NCI-H748 (cell line): ENCODE measurements around the gene PTPN14.

Experiments used
- DNase-seq: peaks from one replicate; lab custom pipeline; 2025; ENCODE audit not compliant: unreplicated experiment; lab: John Stamatoyannopoulos, UW

PTPN14 gene

DNA sequence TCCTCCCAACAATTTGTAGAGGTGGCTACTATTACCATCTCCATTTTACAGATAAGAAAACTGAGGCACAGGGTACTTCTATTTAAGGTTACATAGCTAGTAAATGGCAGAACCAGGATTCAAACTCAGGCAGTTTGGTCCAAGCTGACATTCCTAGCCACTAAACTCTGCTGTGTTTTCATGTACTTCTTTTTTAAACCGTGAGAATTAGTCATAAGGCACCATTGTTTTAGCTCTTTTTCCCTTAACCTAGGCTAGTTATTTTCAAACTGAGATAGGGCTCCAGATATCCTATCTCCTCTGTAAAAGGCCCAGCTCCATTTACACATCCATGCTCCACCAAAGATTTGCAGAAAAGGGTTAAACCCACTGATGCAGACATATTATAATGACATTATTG is 92.9 kb downstream of the PTPN14 start:
- DNase-seq: no peak

DNA sequence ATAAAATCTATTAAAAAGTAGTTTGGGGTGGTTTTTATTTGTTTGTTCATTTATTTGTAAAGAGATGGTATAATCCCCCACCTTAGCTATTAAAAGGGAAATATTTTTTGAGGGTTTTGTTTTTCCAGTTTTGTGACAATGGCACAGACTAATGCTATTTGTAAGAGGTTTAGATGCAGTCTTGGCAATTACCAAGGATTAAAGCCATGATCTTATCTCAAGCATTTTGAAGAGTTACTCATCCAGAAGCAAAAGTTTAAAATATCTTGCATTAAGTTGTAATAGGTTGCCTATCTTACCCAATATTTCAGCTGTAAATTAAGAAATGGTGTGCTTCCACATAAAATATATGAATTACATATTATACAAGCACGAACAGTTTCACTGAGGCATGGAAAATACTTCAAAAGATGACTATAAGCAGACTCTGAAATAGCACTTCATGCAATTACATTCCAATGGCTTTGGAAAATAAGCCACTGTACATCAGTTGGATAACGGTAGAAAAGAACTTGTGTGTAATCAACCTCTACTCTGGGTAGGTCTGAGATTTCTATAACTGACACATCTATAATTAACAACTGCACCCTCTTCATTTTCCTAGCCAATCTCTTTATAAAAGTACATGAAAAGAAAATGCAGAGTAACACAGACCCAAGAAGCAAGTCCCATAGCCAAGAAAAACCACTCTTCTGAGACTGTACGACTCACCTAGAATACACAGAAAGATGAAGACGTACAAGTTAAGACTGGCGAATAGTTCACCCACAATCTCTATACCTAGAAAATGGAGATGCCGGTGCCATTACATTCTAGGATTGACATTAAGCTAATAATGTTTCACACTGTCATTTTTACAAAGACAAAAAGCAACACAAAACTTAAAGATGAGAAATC is 95.2 kb downstream of the PTPN14 start:
- DNase-seq: no peak

GRCh38 chr1:214455479-214455878 is 95.9 kb downstream of the PTPN14 start:
- no peak for DNase-seq

DNA sequence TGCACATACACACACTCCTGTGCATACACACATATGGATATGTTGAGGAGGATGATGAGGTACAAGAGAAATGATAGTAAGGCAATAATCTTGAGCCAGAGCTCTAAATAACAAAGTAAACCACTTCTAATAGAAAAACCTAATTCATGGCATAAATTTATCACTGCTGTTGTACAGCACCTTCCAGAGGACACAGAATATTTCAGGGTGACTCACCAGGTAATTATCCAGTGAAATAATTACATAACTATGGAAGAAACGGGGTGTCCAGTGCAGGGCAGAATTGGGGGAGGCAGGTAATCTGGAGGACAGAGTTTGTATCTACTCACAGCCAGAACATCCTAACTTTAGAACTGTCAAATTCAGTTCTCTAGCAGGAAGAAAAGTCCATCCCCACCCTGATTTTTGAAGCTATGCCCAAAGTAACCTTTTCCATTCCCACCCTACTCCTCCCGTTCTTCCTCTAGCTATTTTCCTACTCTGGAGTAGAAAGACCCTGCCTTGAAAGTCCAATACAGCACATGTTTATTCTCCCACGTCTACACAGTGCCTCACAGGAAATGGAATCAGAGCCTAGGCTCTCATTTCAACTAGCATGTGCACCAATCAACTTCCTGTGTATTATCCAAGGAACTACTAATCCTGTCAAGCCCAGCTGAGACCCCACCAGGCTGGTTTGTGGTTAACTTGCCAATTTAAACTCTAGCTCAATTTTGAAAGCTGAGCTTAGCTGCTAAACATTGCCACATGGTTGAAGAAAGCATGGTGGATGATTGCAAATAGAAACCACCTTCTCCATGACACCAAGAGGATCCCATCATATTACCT is 96.6 kb downstream of the PTPN14 start:
- peak; percentile 8 for DNase-seq

- no peak for DNase-seq
Observed at GRCh38 chr1:214453109-214453722, 98.2 kb downstream of the PTPN14 start.

DNA sequence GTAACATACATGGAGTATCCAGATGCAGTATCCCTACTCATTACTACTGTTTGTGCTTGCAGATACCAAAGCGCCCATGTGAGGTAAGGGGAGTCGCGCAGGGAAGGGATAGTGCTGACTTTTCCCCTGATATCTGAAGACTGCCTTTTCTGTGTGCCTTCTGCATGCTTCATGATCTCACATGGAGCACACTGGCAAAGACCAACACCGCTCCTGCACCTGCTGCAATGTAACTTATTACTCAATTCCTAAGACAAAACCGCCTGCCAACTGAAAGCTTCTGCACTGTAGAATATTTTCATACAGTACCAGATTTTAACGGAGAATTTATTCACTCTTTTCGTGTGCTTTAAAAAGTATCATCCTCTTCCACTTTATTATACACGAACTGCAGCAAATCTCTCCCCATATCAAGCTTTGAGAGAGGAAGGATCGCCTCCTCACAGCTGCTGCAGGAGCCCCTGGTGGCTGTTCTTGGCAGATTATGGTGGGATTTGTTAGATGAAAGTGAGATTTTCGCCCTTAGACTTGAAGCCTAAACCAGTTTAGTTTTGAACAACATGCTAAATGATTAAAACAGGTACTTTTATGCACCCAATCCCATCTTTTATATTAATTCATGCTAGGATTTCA is 99.1 kb downstream of the PTPN14 start:
- DNase-seq: no peak

- no peak for DNase-seq
Observed at GRCh38 chr1:214451596-214451995, 99.8 kb downstream of the PTPN14 start.

DNA sequence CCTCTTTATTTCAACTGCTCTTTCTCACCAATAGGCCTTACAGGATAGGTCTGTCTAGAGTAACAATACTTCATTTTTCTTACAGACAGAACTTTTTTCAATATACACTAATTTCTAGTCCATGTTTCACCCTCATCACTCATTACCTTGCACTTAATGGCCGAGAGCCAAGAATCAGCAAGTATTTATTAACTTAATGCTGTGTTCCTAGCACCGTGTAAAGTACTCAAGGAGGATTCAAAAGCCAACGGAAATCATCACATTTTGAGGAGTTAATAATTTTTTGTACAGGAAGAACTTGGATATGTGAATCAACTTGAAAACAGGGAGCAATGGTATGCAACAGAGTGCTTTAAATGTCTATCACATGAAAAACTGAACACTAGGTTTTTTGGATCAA is 102.0 kb downstream of the PTPN14 start:
- no peak for DNase-seq

DNA sequence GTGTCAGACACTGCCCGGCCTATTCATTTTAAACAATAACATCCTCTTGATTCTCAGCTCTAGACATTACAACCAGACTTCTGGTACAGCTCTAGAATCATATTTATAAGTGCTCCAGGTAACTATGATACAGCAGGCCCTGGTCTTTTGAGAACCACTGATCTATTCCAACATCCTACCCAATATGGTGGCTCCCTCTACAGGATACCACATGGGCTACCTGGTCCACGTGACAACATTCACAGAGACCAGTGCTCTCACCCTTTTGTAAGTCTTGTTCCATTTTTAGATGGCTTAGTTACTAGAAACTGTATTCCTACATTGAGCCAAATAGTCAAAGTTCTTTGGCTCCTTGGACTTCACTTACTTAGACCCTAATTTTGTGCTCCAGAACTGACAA is 102.9 kb downstream of the PTPN14 start:
- DNase-seq: no peak

DNA sequence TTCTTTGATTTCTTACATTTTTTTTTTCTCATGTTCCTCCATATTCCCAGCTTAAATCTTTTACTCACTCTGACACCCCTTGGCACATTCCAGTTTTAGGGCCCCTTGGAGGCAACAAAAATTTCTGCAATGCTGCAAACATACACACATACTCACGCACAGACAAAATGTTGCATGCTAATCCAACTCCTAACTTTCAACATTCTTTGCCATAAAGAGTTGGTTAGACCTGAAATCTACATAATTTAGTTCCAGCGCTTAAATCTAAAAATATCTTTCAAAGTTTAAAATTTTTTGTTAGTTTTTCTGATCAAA is 103.9 kb downstream of the PTPN14 start:
- no peak for DNase-seq

- no peak for DNase-seq
Observed at GRCh38 chr1:214446772-214447556, 104.4 kb downstream of the PTPN14 start.

DNA sequence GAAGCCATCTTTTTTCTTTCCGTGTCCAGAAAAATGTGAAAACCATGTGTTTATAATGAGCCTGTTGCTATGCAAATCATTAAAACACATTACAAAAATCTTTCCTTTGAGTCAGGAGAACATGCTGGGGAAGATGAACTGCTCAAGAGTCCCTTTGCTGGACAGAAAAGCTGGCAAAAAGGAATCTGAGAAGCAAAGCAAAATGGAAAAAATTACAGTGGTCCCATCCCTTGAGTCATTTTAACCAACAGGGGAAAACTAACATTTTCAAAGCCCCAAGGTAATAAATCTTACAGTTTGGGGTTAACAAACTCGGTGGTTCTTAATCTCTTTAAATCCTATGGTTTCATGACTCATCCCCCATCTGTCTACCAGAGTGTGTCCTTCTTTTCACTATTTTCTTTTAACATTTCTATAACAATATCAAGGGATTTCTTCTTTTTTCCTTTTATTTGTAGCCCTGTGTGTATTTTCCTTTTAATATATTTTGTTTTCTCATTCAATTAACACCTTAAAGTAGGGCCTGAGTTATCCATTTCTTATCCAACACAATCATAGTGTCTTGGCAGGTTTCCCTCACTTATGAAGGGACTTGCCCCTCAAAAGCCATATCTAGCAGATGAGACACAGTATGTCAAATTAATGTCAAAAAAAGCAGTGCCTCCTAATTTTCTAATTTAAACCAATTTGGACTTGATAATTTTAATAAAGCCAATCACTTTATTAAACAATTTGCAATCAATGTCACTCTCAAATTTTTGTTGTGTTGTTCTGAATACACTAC is 105.4 kb downstream of the PTPN14 start:
- no peak for DNase-seq

GRCh38 chr1:214445199-214445598 is 106.2 kb downstream of the PTPN14 start:
- no peak for DNase-seq

- DNase-seq: no peak
Observed at GRCh38 chr1:214444182-214444939, 107.0 kb downstream of the PTPN14 start.

GRCh38 chr1:214441119-214441518 is 110.3 kb downstream of the PTPN14 start:
- no peak for DNase-seq

- DNase-seq: no peak
Observed at GRCh38 chr1:214440219-214440965, 111.0 kb downstream of the PTPN14 start.

GRCh38 chr1:214439352-214440119 is 111.9 kb downstream of the PTPN14 start:
- DNase-seq: peak; percentile 96

DNA sequence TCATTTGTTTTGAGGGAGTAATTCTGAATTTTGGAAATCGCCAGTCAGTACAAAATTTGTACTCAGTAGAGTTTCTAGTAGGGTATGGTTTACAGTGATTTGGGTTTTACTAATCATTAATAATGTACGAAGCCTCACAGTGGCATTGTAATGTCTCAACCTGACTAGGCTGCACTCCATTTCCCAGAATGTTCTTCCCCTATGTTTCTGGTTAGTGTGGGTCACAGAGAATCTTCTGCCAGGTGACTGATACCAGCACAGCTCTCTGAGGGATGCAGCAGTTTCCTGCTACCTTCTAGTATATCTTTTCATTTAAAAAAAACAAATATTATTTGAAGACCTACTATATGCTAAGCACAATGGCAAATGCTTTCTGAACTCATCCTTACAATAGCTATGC is 112.9 kb downstream of the PTPN14 start:
- no peak for DNase-seq
